GM18499 (cell line): Measurements from ENCODE around the gene TCF4.

Source experiments
- ATAC-seq: cut with Tn5 transposase; IDR thresholded peaks from one replicate; pipeline ENCODE4 v1.9.1; 2021; ENCODE audit warnings: moderate number of reproducible peaks; ENCODE audit not compliant: insufficient read depth, unreplicated experiment

TCF4 gene

DNA sequence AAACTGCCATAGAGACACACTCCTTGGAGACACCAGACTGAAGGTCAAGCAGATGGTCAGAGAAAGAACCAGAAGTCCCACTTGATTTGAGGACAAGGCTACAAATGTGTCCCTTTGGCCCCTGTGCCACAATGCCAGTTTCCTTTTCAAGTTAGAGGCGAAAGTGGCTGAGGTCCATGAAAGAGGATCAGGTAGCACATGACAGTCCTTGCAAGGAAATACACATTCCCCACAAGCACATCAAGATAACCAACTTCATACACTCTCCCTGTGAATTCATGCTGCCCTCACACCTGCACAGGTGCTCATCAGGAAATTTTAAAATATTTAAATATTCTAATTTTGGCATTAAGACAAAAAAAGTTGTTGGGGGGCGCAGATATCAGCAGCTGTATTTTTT, 218.6 kb downstream of the TCF4 start:
- ATAC-seq = no peak

DNA sequence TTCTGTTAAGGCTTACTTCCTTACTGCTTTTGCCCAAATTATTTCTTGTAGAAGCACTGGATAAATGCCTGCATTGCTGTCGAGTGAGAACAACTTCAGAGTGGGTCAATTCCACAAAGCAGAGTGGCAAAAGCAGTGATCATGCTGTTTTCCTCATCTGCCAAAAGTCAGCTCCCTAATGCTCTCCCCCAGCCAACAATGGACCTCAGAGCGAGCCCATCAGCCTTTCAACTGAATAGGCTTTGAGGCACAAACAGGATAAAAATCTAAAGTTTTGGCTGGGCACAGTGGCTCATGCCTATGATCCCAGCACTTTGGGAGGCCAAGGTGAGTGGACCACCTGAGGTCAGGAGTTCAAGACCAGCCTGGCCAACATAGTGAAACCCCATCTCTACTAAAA, 222.7 kb downstream of the TCF4 start:
- ATAC-seq = no peak

DNA sequence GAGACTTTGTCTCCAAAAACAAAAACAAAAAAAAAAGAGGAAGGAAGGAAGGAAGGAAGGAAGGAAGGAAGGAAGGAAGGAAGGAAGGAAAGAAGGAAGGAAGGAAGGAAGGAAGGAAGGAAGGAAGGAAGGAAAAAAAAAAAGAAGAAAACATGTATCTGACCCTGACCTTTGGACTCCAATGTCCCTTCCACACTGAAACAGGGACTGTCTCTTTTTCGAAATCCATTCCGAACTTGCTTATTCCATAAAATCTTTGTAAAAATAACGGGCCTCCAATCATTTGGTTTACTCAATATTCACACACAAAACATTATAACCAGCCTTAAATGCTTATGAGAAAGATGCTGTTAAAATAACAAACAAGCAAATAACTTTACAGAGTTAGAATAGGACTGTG, 225.7 kb downstream of the TCF4 start:
- ATAC-seq = no peak

DNA sequence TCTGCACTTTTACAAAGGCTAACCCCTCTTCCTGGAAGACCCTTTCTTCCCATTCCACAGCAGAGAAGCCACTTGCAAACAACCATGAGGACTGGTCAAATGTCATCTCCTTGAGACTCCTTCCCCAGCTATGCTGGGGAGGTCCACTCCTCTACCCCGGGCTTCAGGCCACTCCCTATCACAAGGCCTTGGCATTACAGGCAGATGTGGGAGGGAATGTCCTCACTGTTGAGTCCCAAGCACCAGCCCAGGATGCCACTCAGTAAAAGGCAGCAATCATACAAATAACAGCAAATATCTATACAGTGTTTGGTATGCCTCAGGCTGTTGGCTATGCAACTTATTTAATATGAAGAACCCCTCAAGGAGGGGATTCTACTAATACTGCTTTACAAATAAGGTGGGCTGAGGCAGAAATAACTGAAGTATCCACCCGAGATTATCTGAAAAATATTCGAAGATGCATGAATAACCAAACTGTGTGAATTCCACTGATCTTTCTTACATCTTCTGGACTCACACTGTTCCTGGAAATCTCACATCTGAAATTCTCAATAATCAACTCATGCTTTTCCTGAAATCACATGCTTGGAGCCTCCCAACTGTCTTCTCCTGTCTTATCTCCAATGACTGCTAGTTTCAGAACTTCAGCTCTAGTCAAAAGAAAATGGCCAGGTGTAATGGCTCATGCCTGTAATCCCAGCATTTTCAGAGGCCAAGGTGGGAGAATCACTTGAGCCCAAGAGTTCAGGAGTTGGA, 226.3 kb downstream of the TCF4 start:
- no peak for ATAC-seq

DNA sequence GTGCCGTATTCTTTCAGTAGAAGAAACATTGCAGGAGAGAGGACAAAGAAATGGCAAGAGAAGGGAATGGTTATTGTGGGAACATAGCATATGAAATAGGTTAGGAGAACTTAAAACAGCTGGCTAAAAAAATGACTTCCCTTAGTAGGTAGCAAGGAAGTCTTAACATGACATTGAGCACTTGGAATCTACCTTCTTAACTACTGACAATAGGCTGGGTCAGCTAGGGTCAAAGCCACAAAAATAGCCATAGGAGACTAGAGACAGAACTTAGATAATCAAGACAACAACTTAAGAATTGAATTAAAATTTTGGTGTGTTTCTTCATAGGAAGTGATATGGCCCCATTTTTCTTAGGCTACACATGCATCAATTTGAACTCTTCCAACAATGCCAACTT, 227.9 kb downstream of the TCF4 start:
- ATAC-seq = no peak

DNA sequence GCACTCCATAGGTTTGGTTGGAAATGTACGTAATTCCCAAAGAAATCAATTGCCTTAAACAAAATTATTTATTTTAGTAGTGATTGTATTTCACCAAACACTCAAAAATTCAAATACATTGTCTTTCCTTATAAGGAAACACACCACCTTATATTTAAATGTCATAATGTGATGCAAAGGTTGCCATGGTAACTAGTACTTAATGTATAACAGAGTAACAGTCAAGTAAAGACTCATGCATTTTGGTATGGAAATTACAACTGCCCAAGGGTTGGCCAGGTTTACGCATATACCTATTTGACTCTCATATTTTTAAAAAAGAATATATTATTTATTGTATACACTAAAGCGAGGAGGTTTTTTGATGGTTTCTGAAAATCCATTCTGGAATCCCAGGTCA, 231.2 kb downstream of the TCF4 start:
- no peak for ATAC-seq

DNA sequence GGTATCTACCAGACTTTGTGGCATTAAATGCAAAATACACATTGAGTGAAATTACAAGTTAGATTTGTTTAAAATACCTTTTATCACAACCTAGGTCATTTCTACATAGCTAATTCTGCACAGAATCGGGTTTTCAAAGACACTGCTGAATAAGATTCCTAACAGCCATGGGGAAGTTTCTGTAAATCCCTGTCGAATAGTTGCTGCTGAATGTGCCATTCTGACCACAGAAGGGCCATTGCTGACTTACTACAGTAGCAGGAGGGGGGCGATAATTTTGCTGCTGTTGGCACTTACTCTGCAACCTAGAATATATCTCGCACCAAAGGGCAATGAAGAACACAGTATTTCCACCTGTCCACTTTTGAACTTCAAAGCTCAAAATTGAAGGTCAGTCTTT, 232.8 kb downstream of the TCF4 start:
- no peak for ATAC-seq

DNA sequence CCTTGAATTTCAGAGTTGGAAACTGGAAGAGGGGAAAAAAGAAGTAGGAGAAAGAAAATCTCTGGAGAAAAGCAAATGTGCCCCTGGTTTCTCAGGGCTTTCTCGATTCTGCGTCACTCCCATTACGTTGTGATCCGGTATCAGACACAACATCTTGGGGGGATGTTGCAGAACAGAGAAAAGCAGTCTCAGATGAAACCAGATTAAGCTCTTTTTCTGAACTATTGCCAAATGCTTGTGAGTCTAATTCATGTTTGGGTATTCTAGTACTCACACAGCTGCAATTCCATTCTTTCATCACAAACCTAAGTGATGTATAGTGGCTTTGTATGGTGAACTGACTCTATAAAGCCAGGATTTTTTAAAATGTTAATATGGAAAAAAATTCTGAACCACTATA, 233.2 kb downstream of the TCF4 start:
- ATAC-seq = no peak

DNA sequence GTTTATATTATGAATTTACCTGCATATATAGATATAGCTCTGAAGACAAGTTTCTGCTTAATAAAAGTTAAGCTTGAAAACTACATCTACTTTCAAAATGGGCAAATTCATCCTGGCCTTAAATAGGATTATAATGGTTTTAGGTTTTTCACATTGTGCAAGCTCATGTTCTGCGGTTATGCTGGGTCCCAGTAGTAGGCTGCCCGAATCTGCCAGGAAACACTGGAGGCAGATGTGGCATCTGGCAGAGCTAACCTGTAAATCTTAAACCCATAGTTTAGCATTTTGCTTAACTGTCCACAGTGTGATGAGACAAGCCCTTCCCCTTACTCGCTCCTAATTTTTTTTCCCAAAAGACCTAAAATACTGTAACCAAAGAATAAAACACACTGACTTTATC, 234.2 kb downstream of the TCF4 start:
- no peak for ATAC-seq

DNA sequence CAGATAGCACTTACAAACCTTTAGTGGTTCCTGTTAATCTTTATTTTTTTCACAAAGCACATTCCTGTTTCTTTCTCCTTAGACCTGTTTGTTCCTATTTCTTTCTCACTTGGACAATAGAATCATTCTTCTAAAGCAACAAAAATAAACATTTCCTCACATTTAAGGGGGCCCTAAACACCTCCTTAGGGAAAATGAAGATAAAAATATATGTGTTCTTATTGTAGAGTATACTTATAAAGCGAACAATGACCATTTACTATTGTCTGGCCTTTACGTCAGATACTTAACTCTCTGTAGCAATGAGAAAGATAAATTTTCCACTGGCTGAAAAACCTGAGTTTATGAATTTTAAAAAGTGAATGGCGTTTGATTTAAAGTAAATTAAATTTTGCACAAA, 234.6 kb downstream of the TCF4 start:
- no peak for ATAC-seq

DNA sequence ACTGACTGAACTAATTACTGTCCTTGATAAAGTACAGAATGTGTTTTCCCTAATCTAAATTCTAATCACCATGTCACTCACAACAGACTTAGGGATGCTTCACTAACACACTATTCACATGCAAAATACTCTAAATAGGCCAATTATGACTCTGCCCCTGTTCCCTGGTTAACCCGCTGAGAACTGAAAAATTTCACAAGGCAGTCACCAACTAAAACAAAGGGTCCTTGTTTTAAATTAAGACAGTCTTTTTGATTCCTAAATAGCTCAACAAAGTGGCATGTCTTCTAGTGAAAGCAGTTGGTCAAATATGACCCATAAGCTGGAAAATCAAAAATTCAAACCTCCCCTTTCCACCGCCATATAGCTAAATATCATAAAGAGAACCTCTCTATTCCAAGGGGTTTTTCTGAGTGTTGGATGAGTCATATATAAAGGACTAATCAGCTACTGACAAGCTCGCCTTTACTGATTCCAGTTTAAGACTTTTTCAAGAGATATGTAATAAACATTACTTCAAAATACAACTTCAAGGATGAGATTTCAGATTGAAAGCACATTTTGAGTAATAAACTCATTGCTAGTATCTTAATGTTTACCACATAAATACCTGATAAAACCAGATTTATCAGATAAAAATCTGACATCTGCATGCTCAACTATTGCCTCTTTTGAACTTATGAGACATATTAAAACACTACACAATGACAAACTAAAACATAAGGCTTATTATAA, 235.8 kb downstream of the TCF4 start:
- no peak for ATAC-seq

DNA sequence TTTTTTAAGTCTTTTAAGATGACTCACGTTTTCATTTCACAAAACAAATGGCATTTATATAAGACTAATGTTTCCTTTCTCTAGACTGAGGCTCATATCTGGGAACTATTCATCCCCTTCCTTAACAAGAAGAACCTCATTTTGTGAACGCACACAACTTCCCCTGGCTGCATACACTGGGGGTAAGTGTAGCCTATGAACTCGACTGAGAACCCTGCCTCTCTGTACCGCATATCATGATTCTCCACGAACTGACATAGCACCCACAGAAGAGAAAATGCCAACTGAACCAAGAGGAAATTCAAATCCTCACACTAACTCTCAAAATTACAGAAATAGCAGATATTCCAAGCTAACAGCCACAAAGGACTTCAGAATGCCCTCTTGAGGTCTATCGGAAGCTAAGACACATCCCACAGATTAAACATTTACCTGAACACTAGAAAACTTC, 236.7 kb downstream of the TCF4 start:
- ATAC-seq = no peak

DNA sequence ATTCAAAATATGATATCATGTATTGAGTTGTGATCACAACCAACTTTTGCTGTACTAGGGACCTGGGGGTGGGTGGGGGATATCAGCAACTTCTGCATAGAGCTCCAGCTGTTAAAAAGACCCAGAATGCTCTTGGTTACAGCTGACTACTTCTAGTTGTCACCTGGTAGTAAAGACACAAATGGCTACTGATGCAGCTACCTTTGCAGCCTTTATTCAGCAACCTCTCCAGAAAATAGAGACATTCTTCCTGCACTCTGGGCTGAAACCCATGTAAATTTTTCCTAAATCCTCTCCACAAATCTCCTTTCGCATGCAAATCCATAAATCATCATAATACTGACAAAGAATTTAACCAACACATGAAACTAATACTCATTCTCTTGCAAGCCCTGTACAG, 238.3 kb downstream of the TCF4 start:
- no peak for ATAC-seq

DNA sequence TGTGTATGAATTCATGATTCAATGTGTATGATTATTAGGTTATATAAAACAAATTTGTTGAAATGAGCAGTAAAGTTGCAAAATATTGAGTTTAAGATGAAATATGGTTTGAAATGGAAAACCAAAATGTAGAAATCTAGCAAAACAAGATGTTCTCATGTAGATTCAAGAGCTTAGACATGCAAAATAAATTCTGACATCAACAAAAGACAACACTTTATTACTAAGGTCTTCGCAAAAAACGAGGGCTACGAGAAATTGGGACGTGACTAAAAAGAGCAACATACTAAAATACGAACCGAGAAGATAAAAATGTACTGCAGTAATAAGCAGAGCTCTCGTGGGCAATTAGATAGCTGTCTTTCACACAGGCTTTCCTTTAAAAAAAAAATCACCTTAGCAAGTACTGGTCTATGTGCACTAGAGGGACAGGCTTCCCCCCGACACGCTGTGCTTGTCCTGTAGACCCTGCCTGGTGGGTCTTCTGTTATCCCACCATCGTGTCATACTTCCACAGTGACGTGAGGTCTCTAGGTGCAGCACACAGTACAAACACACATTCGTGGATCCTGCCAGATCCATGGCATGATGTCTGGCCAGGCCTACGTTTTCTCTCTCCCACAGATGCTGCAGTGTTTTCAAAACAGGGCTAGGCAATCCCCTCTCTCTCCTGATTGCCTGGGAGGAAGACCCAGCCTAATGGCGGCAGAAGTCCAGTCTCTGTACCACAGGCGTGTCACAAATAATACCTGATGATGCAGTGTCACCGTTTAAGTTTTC, 240.8 kb downstream of the TCF4 start:
- ATAC-seq = no peak

DNA sequence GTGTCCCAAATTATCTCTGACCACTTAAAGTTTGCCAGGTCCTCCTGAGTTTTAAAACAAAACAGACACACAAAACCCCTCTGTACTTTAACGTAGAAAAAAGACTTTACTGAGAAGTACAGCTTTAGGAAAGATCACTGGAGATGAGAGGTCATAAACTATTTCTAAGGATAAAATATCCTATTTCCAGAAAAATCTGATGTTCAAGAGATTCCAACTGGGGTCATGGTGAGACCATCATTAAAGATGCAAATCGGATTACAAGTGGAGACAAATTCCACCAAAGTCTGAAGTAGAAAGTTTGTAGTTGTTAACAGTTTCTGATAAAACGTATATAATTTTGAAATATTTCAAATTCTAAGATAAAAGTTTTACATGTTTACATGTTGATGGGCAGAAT, 241.6 kb downstream of the TCF4 start:
- no peak for ATAC-seq

DNA sequence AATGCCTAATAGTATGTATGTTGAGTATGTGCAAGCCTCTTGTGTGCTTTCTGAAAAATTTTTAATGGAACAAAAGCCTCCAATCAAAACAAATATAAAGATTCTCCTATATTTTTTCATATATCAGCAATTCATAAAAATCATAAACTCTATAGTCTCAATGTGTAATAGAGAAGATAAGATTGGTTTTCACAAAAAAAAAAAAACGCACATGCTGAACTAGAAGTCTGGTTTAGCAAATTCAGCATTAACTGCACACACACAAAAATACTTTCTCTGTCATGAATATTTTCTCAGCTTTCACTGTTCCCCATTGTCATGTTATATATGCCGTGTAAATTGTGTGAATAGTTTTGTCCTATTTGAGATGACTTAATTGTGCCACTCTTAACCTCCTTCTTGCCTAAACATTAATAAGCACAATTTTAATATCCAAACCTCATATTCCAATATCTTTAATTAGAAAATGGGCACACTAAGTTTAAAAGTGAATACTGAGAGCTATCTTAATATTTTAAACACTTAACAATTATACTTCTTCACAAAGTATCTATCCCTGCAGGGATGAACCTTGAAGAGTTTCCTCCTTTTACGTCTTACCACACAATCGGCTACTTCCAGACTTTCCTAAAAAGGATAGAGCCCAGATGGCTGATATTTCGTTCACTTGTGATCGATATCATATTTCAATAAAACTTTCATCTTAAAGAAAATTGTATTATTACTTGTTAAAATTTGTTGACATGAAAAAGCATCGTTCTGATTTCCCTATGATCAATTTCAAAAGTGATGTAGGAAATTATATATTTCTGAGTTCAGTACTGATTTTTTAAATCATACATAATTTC, 242.7 kb downstream of the TCF4 start:
- ATAC-seq = no peak

DNA sequence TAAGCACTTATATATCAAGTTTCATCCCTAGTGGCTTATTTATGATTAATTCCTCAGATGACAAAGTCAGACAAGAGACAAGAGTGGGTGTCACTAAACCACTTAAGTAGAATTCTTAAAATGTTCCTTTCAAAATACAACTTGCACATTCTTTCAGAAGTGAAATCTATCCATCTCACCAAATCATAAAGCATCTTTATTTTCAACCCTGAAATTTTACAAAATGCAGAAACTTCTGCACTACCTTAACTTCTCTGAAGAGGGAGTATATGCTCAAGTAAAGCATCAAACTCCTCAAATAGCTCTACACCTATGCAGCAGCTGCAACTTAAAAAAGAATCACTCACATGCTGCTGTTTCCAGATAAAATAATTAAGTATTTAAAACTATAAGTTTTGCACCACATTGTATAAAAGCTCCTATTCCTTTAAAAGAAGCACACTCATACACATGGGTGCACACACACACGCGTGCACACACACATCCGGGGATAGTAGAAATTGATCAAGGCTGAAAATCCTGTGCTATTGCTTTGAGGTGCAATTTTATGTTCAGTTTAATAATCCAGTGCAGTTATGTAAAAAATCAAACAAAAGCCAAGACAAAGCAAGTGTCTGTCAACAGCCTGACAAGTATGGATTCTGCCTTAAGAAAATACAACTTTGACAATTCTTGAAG, 244.5 kb downstream of the TCF4 start:
- ATAC-seq = no peak

DNA sequence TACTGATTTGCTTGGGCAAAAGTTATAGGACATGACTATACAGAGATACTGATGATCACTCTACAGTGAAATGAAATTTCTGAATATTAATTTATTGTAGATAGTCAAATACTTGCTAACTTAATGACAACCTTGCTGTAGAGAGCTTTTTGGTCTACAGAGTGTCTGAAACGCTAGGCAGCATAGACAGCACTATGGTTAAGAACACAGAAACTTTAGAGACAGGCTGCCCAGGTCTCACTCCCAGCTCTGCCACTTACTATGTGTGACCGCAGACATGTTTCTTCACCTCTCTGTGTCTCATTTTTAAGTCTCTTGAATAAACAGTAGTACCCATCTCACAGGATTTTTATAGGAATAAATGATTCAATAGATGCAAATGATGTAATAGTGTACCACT, 247.0 kb downstream of the TCF4 start:
- ATAC-seq = no peak

DNA sequence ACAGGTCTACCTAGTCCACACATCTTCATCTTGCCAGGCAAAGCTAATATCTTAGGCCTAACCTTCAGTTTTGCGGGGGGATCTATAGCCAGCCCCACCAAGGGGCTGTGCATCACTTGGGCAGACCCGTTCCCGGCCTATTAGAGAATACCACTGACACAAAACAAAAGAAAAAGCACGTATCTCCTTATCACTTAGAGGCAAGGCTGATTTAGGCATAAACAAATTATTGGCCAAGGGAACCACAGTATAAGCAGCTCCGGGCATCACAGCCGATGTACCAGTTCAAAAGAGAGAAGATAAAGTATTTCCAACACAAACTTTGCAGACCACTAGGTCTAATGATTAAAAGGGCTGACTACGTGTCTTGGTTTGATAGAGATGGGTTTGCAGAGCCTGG, 248.0 kb downstream of the TCF4 start:
- no peak for ATAC-seq
